ENCODE data around the gene HEXB.
A peak's percentile ranks its signal among the peaks of the same experiment; 100 is the strongest.

Gene HEXB

DNA sequence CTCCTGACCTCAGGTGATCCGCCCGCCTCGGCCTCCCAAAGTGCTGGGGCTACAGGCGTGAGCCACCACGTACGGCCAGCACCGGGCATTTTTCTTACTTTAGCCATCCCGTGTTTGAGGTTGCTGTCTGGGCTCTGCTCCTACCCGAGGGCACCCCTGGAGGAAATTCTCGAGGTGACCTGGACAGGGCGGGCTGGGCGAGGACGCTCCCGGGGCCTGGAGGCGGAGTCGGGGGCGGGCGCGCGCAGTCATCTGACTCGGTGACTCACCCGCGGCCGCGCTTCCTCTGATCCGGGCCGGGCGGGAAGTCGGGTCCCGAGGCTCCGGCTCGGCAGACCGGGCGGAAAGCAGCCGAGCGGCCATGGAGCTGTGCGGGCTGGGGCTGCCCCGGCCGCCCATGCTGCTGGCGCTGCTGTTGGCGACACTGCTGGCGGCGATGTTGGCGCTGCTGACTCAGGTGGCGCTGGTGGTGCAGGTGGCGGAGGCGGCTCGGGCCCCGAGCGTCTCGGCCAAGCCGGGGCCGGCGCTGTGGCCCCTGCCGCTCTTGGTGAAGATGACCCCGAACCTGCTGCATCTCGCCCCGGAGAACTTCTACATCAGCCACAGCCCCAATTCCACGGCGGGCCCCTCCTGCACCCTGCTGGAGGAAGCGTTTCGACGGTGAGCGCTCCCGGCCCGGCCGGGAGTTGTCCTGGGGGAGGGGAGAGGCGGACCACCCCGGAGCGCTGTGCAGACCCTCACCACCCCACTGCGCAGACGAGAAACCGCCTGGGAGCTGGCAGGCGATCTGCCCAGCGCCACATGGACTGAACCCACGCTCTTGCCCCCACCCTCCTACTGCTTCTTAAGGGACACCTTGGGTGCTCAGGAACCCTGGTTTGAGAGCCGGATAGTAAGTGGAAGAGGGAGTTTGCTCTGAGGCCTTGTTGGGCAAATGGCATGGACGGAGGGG, at the start of gene HEXB:
HEXB (plus strand) TSS at position 334 of the 952 bp plus-strand sequence; CDS start at position 362, 28 bp downstream.
- TF ChIP-seq, protein P1, sequence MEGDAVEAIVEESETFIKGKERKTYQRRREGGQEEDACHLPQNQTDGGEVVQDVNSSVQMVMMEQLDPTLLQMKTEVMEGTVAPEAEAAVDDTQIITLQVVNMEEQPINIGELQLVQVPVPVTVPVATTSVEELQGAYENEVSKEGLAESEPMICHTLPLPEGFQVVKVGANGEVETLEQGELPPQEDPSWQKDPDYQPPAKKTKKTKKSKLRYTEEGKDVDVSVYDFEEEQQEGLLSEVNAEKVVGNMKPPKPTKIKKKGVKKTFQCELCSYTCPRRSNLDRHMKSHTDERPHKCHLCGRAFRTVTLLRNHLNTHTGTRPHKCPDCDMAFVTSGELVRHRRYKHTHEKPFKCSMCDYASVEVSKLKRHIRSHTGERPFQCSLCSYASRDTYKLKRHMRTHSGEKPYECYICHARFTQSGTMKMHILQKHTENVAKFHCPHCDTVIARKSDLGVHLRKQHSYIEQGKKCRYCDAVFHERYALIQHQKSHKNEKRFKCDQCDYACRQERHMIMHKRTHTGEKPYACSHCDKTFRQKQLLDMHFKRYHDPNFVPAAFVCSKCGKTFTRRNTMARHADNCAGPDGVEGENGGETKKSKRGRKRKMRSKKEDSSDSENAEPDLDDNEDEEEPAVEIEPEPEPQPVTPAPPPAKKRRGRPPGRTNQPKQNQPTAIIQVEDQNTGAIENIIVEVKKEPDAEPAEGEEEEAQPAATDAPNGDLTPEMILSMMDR (IDR thresholded peaks at IDR 0.05), result no peak; the same call in 1 of the 2 replicates

DNA sequence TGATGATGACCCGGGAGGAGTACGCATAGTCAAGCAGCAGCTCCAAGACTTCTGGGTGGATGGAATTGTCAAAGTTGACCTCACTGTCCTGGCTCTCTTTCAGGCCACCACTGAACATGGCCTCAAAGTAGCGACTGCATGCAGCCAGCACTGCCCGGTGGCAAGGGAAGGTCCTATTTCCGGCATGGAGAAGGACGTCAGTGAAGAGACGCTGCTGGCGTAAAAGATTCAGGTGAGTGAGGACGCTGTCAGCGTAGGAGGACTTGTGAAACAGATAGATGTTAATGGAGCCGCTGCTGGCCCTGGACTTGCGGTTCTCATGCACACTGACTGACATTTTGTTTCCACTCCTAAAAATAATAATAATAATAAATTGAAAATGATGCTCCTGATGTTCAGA, 48.9 kb upstream of the HEXB start:
- TF ChIP-seq, protein P1 (IDR thresholded peaks at IDR 0.05), result no peak

DNA sequence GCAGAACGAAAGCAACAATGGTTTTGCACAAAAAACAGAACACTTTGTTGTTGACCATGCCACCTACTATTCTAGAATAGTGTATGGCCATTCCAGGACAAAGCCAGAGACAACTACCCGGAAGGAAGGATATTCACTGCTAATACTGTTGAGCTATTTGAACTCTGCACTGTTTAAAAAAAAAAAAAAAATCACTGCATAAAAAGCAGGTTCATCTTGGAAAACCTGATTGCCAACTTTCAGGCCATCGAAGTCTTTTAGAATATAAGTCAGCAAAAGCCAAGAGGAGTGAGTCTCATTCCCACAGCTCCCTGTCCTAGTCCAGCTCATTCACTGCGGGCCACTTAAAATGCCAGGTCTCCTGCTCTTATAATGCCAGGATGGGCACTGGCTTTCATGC, 48.5 kb upstream of the HEXB start:
- TF ChIP-seq, protein P1 (IDR thresholded peaks at IDR 0.05), result no peak

DNA sequence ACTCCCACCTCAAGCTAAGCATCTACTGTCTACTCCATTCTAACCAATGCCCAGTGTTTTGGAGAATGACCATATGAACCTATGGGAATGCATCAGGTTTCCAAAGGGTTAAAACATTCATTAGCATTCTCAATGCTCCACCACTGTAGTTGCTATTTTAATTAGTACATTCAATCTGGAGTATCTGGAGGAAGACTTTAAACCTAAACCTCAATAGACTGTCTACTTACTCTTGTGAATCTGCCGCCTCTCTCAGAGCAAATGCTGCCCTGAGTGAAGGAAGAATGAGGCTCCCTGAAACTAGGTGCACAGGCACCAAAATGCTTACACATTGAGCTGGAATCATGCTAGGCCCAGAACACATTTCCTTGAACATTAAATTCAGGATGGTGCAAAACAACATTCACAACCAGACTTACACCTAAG, 46.5 kb upstream of the HEXB start:
- TF ChIP-seq, protein P1 (IDR thresholded peaks at IDR 0.05), result no peak

DNA sequence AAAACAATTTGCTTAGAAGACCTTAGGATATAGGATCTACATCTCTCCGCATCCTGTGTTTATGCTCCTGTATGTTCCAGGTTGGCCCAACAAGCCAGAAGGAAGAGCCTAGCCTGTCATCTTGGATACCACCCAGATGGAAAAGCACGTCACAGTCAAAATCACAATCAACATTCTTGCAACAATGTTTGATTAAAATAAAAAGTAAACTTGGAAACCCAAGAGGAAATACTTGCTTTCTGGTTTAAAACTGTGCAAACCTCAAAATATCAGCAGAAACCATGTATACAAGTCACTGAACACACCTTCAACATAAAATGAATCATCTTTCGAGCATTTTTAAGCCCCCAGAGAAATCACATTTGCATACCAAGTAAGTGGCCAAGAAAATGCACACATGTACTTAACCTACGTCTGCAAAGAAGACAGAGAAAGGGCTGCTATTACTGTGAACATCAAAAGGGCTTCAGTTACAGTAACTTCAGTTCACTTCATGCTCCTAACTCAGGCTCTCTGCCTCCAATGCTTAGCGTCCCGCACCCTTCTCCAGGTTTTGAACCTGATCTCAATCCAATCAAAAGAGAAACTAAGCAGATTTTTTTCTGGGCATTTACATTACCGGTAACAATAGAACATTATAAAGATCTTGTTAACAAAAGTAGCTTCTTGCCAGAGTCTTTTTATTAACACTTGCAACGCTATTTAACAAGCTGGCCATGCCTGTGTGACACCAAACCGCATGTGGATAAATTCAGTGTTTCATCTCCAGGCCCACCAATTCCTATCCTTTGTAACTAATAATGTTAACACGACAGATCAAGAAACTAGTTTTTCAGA, 45.8 kb upstream of the HEXB start:
- TF ChIP-seq, protein P1 (IDR thresholded peaks at IDR 0.05), result no peak

DNA sequence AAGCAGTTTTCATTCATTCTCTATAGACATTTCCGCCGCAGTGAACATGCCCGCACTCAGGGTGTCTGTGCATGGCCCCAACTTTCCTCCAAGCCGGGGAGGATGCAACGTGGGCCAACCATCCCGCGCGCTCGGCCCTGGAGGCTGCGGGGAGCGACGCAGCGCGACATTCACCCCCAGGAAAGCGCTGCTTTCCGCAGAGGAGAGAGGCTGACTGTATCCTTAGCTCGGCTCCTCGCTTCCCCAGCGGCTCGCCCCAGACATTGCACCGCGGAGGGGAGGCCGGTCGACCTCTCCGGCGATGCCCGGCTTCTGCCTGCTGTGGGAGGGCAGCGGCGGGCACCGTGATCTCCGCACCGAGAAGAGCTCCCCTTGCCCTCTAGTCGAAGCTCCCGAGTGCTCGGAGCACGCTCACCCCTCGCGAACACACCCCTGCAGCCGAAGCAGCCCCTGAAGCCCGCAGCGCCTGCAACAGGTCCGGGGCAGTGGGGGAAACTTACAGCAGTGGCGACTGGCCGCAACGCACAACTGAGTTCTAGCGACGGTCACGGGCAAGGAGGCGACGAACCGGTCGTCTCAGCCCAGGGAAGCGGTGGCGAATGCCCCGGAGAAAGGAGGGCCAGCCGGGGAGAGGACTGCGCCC, 45.1 kb upstream of the HEXB start:
- TF ChIP-seq, protein P1 (IDR thresholded peaks at IDR 0.05), result no peak

DNA sequence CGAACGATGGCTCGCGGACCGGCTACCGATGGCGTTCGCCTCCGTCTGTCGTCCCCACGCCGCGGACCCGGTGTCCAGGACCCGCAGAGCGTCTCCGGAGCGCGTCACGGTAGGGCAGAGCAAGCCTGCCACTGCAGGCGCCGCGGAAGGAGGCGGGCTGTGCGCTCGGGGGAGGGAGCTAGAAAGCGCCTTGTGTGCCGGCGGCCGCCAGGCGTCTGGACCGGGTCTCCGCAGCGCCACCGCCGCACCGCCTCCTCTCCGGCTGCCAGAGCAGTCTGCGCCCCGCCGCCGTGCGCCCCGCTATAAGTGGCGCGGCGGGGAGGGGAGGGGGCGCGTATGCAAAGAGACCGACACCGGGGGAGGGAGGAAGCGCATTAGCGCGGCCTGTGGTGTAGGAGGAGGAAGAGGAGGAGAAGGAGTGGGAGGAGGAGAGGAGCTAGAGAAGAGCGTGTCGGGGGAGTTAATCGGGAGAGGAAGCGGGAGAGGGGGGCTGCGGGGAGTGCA, 44.5 kb upstream of the HEXB start, which contains the start of gene ENC1:
ENC1 (minus strand) TSS at position 279 of the 504 bp plus-strand sequence. CDS start 4,243 bp downstream, outside the sequence.
- TF ChIP-seq, protein P1 (IDR thresholded peaks at IDR 0.05), result peak; percentile 59

All from LNCAP (cell line).